Measurements from ENCODE around the gene PLK2.

Gene PLK2

DNA sequence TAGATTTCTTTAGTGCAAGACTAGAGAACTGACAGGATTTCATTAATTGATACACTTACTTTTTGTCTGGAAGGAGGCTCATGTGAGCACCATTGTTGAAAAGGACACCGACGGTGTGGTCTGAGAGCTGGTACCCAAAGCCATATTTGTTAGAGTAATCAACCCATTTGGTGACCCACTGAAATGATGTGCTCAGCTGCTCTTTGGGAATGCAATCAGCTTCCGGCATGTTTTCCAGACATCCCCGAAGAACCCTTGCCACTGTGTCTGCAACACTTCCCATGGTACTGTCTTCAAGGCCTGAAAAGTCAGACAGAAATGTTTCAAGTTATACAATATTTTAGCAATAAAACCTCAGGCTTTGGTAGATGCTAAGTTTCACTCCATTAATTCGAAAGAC is 4.4 kb downstream of the PLK2 start:
- no peak for DNase-seq (ENCODE audit: low read depth, low spot score)
- no peaks in the 10 kb centered on the region for H3K9me3 ChIP-seq (ENCODE audit: insufficient read depth, low read length)
- no peak overlapping the region for H3K4me3 ChIP-seq (ENCODE audit: insufficient read length, low read depth)
- no peaks in the 10 kb centered on the region for H3K27me3 ChIP-seq (ENCODE audit: insufficient read depth, insufficient read length)
- H3K9ac ChIP-seq (ENCODE audit: insufficient read length, low read depth), result no peak overlapping the region
- TF ChIP-seq YY1 (IDR thresholded peaks at IDR 0.05; ENCODE audit: insufficient read depth, insufficient read length) (no peak), ZNF274 (IDR thresholded peaks at IDR 0.05; ENCODE audit: low read depth, low read length) (no peak), SUZ12 (IDR thresholded peaks at IDR 0.05; ENCODE audit: extremely low read depth, insufficient read depth, insufficient read length) (no peak)
- peaks cover 62% of the 10 kb centered on the region for H3K36me3 ChIP-seq (ENCODE audit: insufficient read depth, insufficient read length, low read length)
- H3K4me1 ChIP-seq (ENCODE audit: insufficient read depth, insufficient read length), result no peaks in the 10 kb centered on the region

- no peak overlapping the region for H3K9ac ChIP-seq (ENCODE audit: insufficient read length, low read depth)
- DNase-seq (ENCODE audit: low read depth, low spot score), result no peak
- no peaks in the 10 kb centered on the region for H3K4me1 ChIP-seq (ENCODE audit: insufficient read depth, insufficient read length)
- no peak overlapping the region for H3K4me3 ChIP-seq (ENCODE audit: insufficient read length, low read depth)
- H3K27me3 ChIP-seq (ENCODE audit: insufficient read depth, insufficient read length), result no peaks in the 10 kb centered on the region
- no peak for TF ChIP-seq YY1 (IDR thresholded peaks at IDR 0.05; ENCODE audit: insufficient read depth, insufficient read length)
- peaks cover 62% of the 10 kb centered on the region for H3K36me3 ChIP-seq (ENCODE audit: insufficient read depth, insufficient read length, low read length)
- no peaks in the 10 kb centered on the region for H3K9me3 ChIP-seq (ENCODE audit: insufficient read depth, low read length)
Measured at GRCh38 chr5:58455066-58455465, 4.8 kb downstream of the PLK2 start.

DNA sequence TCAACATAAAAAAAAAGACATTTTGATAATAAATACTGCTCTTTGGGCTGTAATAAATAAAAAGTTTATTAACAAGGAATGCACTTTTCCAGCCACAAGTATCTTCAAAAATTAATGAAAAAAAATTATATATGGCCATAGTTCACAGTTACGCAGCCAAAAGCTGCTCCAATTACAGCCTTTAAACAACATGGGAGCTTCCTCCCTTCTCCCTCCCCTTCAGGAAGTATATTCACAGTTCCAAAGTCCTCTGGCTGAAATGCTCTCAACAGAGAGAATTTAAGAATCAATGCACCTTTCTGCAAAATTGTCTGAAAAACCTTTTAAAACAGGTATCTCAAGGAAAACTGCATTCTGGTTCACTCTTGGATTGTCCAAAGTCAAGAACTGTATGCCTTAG is 5.9 kb downstream of the PLK2 start:
- Histone ChIP-seq H3K4me3 (ENCODE audit: insufficient read length, low read depth) (no peak overlapping the region), H3K4me1 (ENCODE audit: insufficient read depth, insufficient read length) (no peaks in the 10 kb centered on the region), H3K9ac (ENCODE audit: insufficient read length, low read depth) (no peak overlapping the region), H3K27me3 (ENCODE audit: insufficient read depth, insufficient read length) (no peaks in the 10 kb centered on the region), H3K36me3 (ENCODE audit: insufficient read depth, insufficient read length, low read length) (peaks cover 62% of the 10 kb centered on the region), H3K9me3 (ENCODE audit: insufficient read depth, low read length) (no peaks in the 10 kb centered on the region)
- DNase-seq (ENCODE audit: low read depth, low spot score), result no peak
- no peak for TF ChIP-seq ZNF274 (IDR thresholded peaks at IDR 0.05; ENCODE audit: low read depth, low read length)
- TF ChIP-seq YY1 (IDR thresholded peaks at IDR 0.05; ENCODE audit: insufficient read depth, insufficient read length), result no peak
- no peak for TF ChIP-seq SUZ12 (IDR thresholded peaks at IDR 0.05; ENCODE audit: extremely low read depth, insufficient read depth, insufficient read length)

DNA sequence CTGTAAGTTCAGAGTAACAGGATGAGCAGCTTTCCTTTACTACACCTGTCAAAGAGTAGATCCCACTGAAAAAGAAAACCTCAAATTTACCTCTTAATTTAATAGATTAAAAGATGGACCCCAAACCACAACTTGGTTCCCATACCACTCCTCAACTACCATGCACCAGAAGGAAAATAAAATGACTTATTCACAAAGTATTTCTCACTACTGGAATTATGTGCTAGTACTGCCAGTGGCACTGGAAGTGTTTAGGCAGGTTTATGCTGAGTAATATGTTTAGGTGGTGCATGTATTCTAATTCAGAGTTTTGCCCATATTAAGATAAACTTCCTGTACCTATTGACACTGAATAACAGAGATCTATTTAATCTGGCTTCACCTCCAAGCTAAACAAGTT is 6.6 kb downstream of the PLK2 start:
- H3K27me3 ChIP-seq (ENCODE audit: insufficient read depth, insufficient read length), result no peaks in the 10 kb centered on the region
- TF ChIP-seq YY1 (IDR thresholded peaks at IDR 0.05; ENCODE audit: insufficient read depth, insufficient read length) (no peak), ZNF274 (IDR thresholded peaks at IDR 0.05; ENCODE audit: low read depth, low read length) (no peak), SUZ12 (IDR thresholded peaks at IDR 0.05; ENCODE audit: extremely low read depth, insufficient read depth, insufficient read length) (no peak)
- H3K9ac ChIP-seq (ENCODE audit: insufficient read length, low read depth), result no peak overlapping the region
- DNase-seq (ENCODE audit: low read depth, low spot score), result no peak
- H3K9me3 ChIP-seq (ENCODE audit: insufficient read depth, low read length), result no peaks in the 10 kb centered on the region
- H3K36me3 ChIP-seq (ENCODE audit: insufficient read depth, insufficient read length, low read length), result peaks cover 56% of the 10 kb centered on the region
- H3K4me1 ChIP-seq (ENCODE audit: insufficient read depth, insufficient read length), result no peaks in the 10 kb centered on the region
- H3K4me3 ChIP-seq (ENCODE audit: insufficient read length, low read depth), result no peak overlapping the region

- DNase-seq (ENCODE audit: low read depth, low spot score), result no peak
- no peaks in the 10 kb centered on the region for H3K27me3 ChIP-seq (ENCODE audit: insufficient read depth, insufficient read length)
- H3K36me3 ChIP-seq (ENCODE audit: insufficient read depth, insufficient read length, low read length), result peaks cover 51% of the 10 kb centered on the region
- no peaks in the 10 kb centered on the region for H3K9me3 ChIP-seq (ENCODE audit: insufficient read depth, low read length)
- no peak overlapping the region for H3K4me3 ChIP-seq (ENCODE audit: insufficient read length, low read depth)
- no peaks in the 10 kb centered on the region for H3K4me1 ChIP-seq (ENCODE audit: insufficient read depth, insufficient read length)
- TF ChIP-seq YY1 (IDR thresholded peaks at IDR 0.05; ENCODE audit: insufficient read depth, insufficient read length) (no peak), SUZ12 (IDR thresholded peaks at IDR 0.05; ENCODE audit: extremely low read depth, insufficient read depth, insufficient read length) (no peak), ZNF274 (IDR thresholded peaks at IDR 0.05; ENCODE audit: low read depth, low read length) (no peak)
- no peak overlapping the region for H3K9ac ChIP-seq (ENCODE audit: insufficient read length, low read depth)
Measured at GRCh38 chr5:58452566-58453258, 7.2 kb downstream of the PLK2 start.

DNA sequence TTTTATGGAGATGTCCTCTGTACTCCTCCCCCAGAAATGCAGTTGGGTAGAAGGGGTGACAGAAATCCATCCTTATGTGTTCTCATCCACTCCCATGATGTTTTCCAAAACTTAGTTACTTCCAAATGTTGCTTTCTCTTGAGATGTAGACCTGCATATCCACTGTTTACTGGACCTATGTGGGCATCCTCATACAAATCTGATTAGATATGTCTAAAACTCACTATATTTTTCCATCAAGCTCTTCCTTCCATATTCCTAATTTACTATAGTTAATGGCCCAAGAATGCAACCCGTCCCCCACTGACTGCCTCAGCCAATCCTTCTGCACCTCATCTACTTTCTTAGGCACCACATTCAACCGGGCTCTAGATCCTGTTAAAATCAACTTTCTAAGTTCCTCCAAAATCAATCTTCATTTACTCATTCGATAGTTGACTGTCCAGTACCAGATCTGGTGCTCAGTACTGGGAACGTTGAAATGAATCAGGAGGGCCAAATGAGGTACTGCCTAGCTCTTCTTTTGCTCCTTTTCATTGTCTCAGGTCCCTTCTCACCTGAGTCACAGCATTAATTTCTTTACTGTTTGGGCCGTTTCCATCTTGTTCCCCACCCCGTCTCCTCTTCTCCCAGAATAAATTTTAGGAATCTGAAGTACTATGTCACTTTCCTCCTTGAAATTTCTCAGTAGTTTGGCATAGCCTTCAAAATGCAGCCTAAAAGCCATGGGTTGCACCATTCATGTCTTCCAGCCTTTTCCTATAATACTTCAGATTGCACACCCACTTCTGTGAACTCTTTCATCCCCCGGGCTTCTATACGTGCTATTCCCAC is 7.9 kb downstream of the PLK2 start:
- peaks cover 43% of the 10 kb centered on the region for H3K36me3 ChIP-seq (ENCODE audit: insufficient read depth, insufficient read length, low read length)
- H3K9me3 ChIP-seq (ENCODE audit: insufficient read depth, low read length), result no peaks in the 10 kb centered on the region
- no peak for DNase-seq (ENCODE audit: low read depth, low spot score)
- no peak overlapping the region for H3K4me3 ChIP-seq (ENCODE audit: insufficient read length, low read depth)
- TF ChIP-seq SUZ12 (IDR thresholded peaks at IDR 0.05; ENCODE audit: extremely low read depth, insufficient read depth, insufficient read length) (no peak), ZNF274 (IDR thresholded peaks at IDR 0.05; ENCODE audit: low read depth, low read length) (no peak), YY1 (IDR thresholded peaks at IDR 0.05; ENCODE audit: insufficient read depth, insufficient read length) (no peak)
- H3K9ac ChIP-seq (ENCODE audit: insufficient read length, low read depth), result no peak overlapping the region
- no peaks in the 10 kb centered on the region for H3K27me3 ChIP-seq (ENCODE audit: insufficient read depth, insufficient read length)
- no peaks in the 10 kb centered on the region for H3K4me1 ChIP-seq (ENCODE audit: insufficient read depth, insufficient read length)

DNA sequence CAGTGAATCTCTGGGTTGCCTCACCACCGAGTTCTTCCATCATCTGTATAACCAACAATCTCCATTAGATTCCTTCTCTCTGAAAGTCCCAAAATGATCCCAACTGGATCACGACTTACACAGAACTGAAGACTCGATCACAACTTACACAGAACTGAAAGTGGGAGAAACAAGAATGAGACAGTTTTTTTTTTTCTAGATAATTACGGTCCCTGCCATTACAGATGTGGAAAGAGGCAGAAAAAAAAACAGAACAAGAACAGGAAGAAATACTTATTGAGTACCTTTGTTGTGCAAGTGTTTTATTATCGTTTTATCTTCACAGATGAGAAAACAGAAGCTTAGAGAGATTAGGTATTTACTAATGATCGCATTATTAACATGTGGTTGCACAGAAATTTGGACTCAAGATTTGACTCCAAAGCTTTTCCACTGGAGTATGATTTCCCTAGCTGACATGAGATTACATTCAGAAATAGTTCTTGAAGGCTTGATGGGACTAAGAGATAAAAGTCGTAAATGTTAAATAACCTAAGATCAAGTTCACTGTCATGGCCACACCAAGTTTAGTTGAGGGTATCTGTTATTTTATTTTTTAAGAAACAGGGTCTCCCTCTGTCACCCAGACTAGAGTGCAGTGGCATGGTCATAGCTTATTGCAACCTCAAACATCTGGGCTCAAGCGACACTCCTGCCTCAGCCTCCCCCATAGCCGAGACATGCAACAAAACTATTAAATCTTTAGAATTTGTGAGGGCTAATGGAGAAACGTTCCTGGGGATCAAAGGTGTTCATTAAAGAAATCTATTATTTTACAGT is 8.9 kb downstream of the PLK2 start:
- Histone ChIP-seq H3K4me3 (ENCODE audit: insufficient read length, low read depth) (no peak overlapping the region), H3K36me3 (ENCODE audit: insufficient read depth, insufficient read length, low read length) (peaks cover 34% of the 10 kb centered on the region), H3K27me3 (ENCODE audit: insufficient read depth, insufficient read length) (no peaks in the 10 kb centered on the region), H3K9me3 (ENCODE audit: insufficient read depth, low read length) (peaks cover 3% of the 10 kb centered on the region; the same call in 1 of the 2 replicates), H3K9ac (ENCODE audit: insufficient read length, low read depth) (no peak overlapping the region), H3K4me1 (ENCODE audit: insufficient read depth, insufficient read length) (no peaks in the 10 kb centered on the region)
- no peak for DNase-seq (ENCODE audit: low read depth, low spot score)
- TF ChIP-seq SUZ12 (IDR thresholded peaks at IDR 0.05; ENCODE audit: extremely low read depth, insufficient read depth, insufficient read length), result no peak
